WI38 (cell line): Measurements from ENCODE around the gene MXRA8.

ENCODE experiments used
- H3K4me3 ChIP-seq: 2 replicates; pipeline ENCODE4 v1.5.1; 2011; ENCODE audit warnings: low read depth, mild to moderate bottlenecking, control low read depth, low read length
- TF ChIP-seq, protein P1 (sequence below): IDR thresholded peaks from 2 replicates; pipeline ENCODE4 v1.5.1; 2012; ENCODE audit warnings: low read depth, mild to moderate bottlenecking, control low read depth, low read length

MXRA8 gene

GRCh38 chr1:1345384-1345783 is 13.0 kb downstream of the MXRA8 start:
- TF ChIP-seq, protein P1, sequence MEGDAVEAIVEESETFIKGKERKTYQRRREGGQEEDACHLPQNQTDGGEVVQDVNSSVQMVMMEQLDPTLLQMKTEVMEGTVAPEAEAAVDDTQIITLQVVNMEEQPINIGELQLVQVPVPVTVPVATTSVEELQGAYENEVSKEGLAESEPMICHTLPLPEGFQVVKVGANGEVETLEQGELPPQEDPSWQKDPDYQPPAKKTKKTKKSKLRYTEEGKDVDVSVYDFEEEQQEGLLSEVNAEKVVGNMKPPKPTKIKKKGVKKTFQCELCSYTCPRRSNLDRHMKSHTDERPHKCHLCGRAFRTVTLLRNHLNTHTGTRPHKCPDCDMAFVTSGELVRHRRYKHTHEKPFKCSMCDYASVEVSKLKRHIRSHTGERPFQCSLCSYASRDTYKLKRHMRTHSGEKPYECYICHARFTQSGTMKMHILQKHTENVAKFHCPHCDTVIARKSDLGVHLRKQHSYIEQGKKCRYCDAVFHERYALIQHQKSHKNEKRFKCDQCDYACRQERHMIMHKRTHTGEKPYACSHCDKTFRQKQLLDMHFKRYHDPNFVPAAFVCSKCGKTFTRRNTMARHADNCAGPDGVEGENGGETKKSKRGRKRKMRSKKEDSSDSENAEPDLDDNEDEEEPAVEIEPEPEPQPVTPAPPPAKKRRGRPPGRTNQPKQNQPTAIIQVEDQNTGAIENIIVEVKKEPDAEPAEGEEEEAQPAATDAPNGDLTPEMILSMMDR: no peak

DNA sequence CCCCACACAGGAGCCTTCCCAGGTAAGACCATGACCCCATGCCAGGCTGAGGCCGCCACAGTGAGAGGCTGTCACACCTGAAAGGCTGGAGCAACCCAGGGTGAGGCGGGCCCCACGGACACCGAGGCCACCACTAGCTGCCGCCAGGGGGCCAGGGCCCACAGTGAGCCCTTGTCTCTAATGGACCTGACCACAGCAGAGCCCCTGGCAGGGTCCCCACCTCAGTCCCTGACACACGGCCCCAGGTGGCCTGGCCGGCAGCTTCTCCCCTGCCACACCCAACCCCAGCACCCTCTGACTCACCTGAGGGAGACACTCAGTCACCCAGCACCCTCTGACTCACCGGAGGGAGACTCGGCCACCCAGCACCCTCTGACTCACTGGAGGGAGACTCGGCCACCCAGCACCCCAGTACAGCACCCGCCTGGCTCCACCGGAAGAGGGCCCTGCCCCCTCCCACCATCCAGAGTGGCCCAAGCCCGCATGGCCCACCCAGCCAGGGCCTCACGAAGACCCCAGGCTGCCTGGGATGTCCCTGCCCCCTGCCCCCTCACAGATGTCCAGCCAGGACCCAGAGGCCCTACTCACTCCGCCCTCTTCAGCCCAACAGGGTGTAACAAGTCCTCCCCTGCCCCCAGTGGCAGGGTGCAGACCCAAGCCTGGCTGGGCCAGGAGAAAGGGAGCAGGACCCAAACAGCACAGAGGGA is 13.5 kb downstream of the MXRA8 start:
- no peak overlapping the region for H3K4me3 ChIP-seq
- TF ChIP-seq, protein P1: peak; percentile 76

More at GRCh38 chr1:1345384-1345783, 13.0 kb downstream of the MXRA8 start:
- H3K4me3 ChIP-seq: no peak overlapping the region

DNA sequence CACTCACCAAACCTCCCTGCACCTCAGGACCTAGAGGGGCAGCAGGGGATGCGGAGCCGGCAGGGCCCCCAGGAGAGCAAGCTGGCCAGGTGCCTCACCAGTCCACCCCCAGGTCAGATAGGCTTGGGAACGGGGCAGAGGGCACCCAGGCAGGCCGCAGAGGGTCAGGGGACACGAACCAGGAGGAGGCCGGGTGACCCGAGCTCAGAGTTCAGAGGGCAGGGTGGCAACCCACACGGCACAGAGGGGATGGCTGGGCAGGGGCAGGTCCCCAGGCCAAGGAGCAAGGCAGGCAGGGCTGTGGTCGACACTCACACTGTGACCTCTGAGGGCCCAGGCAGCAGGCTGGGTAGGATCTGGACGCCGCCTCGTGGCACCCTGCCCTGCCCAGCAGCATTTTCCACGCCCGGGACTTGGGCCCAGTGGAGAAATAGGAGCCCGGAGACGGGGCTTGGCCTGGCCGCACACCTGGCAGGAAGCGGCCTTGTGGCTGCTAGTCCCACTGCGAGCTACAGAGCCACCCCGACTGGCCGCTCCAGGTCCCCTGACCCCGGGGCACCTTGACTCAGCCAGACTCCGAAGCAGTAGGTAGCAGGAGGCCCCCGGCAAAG is 14.4 kb downstream of the MXRA8 start:
- H3K4me3 ChIP-seq: no peak overlapping the region
- TF ChIP-seq, protein P1: no peak

- TF ChIP-seq, protein P1: no peak
- H3K4me3 ChIP-seq: no peak overlapping the region
Measured at GRCh38 chr1:1342584-1343115, 15.7 kb downstream of the MXRA8 start.

DNA sequence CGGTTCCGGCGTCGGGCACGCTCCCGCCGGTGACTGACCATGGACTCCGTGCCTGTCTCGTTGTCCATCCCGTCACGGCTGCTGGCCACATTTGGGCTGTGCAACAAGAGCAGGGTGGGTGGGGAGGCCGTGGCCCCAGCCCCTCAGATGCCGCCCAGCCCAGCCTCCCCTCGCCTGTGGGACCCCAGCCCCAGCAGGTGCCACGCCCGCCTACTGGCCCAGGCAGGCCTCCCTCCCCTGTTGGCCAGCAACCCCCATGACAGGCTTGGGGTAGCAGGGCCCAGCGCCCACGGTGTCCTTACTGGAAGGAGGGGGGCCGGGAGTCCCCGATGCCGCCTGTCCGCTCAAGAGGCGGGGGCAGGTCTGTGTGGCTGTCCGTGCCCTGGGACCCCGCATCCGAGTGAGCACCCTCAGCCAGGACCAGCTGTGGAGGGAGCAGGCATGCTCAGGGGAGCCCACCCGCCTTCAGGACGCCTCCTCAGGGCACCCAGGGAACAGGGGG is 16.2 kb downstream of the MXRA8 start:
- TF ChIP-seq, protein P1: no peak
- H3K4me3 ChIP-seq: no peak overlapping the region

GRCh38 chr1:1341549-1342021 is 16.8 kb downstream of the MXRA8 start:
- H3K4me3 ChIP-seq: no peak overlapping the region
- TF ChIP-seq, protein P1: no peak
